GM21447 (cell line): ENCODE measurements around the gene C4orf36.

Experiments used
- ATAC-seq: cut with Tn5 transposase; IDR thresholded peaks from one replicate; pipeline ENCODE4 v1.9.1; 2021; ENCODE audit not compliant: unreplicated experiment

The C4orf36 gene

DNA sequence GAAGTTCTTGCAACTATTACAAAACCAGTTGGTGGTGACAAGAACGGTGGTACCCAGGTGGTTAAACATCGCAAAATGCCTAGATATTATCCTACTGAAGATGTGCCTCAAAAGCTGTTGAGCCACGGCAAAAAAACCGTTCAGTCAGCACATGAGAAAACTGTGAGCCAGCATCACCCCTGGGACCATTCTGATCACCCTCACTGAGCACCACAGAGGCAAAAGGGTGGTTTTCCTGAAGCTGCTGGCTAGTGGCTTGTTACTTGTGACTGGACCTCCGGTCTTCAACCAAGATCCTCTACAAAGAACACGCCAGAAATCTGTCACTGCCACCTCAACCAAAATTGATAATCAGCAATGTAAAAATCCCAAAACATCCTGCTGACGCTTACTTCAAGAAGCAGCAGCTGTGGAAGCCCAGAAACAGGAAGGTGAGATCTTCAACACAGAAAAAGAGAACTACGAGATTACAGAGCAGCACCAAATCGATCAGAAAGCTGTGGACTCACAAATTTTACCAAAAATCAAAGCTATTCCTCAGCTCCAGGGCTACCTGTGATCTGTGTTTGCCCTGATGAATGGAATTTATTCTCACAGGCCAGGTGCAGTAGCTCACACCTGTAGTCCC is 21.7 kb downstream of the C4orf36 start:
- no peak for ATAC-seq

GRCh38 chr4:86857341-86858052 is 34.7 kb downstream of the C4orf36 start:
- ATAC-seq = no peak

GRCh38 chr4:86856896-86857295 is 35.3 kb downstream of the C4orf36 start:
- no peak for ATAC-seq

DNA sequence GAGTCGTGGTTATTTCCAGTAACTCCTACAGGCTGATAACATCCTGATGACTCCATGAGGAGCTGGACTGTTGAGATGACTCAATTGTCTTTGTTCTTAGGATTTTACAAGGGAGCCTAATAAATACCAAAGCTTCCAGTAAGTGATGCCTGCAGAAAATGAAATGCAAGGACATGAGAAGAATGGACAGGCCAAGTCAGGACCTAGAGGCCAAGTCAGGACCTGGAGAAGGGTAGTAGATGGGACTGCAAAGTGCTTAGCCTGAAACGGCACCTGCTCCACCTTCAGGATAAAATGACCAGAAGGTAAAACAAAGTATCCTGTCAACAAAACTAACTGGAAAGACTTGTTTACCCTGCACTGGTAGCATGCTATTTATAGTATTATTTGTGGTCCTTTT is 36.6 kb downstream of the C4orf36 start:
- ATAC-seq = no peak

- no peak for ATAC-seq
These were observed 39.0 kb downstream of the C4orf36 start for GRCh38 chr4:86853209-86853608.

- no peak for ATAC-seq
These were observed 43.2 kb downstream of the C4orf36 start, which contains the start of gene SLC10A6 for GRCh38 chr4:86848732-86849619. SLC10A6 (minus strand) TSS chr4:86849384; CDS start chr4:86849115, 269 bp downstream.

DNA sequence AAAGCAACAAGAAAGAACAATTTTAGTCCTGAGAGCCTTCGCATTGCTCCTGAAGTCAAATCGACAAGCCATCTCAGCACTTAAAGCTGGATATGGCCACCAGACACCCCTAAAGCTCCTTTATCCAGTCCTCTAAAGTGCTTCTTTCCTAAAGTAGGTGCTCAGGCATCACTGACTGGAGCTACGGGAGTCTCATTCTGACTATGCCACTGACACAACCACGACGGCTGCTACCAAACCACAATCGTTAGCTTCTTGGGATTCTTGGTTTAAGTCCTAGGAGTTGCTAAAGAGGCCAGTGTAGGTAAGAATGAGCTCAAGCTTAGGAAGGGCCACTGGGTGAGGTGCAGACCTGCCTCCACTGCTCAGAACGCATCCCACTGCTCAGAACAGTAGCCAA is 44.1 kb downstream of the C4orf36 start:
- ATAC-seq = no peak

DNA sequence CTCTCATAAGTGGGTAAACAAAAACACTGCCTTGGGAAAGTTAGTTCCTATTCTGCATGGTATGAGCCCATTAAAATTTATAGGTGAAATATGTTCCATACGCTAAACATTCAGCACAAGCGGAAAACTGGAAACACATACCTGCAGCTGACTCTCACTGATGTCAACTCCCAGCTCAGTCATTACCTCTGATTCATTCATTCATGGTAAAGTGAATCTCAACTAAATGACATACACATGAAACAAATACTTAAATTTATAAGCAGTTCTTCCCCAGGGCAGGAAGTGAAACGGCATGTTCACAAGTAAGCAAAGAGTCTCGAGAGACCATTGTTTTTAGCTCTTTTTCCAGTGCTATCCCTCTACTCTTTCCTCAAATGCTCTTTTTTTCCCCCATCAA is 44.7 kb downstream of the C4orf36 start:
- ATAC-seq = no peak

DNA sequence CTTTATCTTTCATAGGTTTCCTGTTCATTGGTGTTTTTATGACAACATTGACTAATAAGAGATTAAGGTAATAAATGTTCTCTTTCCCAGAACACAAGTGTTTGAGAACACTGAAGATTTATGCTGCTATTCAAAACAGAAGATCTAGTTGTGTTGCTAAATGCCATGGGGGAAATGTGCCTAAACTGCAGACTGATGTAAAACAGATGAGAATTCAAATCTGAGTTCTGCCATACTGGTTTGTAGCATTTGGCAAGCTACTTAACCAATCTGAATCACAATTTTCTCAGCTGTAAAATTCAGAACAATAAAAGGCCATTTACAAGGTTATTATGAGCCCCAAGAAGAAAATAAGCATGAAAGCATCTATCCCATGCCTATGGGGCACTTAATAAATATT is 45.3 kb downstream of the C4orf36 start:
- ATAC-seq = no peak

GRCh38 chr4:86845593-86845992 is 46.6 kb downstream of the C4orf36 start:
- no peak for ATAC-seq

- no peak for ATAC-seq
These were observed 50.9 kb downstream of the C4orf36 start for GRCh38 chr4:86841309-86841708.

- ATAC-seq = no peak
These were observed 51.4 kb downstream of the C4orf36 start for GRCh38 chr4:86840858-86841257.

GRCh38 chr4:86837691-86838503 is 54.3 kb downstream of the C4orf36 start:
- no peak for ATAC-seq

DNA sequence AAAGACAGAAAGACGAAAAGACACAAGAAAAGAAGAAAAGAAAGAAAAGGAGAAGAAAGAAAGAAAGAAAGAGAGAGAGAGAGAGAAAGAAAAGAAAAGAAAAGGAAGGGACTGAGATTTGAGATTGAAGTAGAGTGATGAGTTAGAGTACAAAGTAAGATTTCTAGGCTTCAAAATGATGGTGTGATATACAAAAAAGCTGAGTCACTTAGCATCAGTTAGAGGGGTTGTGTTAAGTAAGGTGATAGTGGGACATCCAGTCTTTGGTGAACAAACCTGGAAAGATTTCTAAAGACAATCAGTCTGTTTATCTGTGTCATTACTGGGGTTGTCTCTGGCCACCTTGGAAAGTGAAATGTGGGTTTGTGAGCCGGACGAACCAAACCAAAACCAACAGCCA is 56.5 kb downstream of the C4orf36 start:
- no peak for ATAC-seq

- ATAC-seq = no peak
These were observed 57.3 kb downstream of the C4orf36 start for GRCh38 chr4:86834901-86835300.

DNA sequence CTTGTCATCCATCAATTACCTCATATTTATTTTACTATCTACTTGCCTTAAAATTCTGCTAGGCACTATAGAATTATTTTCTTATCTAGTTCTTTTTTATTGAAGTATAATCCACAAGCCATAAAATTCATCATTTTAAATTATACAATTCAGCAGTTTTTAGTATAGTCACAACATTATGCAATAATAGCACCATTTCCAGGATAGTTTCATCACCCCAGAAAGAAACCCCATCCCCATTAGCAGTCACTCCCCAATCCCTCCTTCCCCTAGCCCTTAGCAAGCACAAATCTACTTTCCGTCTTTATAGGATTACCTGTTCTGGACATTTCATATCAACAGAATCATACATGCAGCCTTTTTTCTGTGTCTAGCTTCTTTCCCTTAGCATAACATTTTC is 58.6 kb downstream of the C4orf36 start:
- no peak for ATAC-seq

DNA sequence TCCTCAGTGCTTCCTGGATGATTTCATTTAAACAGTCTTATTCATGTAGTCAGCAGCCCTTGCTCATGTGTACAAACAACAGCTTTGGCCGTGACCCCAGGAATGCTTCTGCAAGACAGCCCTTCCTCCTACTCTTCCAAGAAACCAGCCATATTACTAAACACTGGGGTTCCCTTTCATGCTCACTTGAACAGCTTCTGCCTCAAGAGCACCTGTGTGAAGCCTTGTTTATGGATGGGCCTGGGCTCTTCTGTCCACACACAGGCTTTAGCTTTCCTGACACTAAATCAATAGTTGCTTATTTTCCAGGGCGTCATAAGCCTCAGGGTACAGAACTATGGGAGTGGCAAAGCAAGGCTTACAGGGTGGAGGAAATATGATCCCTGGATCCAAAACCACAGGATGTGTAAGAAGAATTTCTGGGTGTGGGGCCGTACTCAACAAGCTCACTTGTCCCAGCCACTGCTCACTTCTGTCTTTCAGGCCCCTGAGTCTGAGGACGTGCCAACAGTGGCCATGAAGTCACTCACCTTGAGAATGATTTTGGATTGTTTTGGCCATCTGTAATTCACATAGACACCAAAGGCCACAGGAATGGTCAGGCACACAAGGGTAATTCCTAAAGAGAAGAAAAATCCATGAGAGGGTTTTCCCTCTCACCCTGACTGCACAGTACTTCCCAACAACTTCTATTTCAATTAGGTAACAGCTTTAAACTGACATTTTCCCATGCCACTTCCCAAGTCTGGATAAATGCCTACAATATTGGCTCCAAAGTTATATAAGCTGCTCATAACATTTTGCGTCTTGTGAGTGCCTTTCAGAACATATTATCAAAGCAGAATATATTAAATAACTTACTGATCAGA is 60.7 kb downstream of the C4orf36 start:
- no peak for ATAC-seq
